K562 (cell line): ENCODE measurements around the gene TTC27. TPM values are rescaled to one million over a fixed set of nuclear protein-coding genes. Genes with fewer than 3 reads are reported as not detected.

ENCODE experiments used
- ARID3A ChIP-seq: IDR thresholded peaks from 2 replicates; pipeline ENCODE4 v1.6.1; 2012; ENCODE audit warnings: low read depth, low read length, improper control_type of control experiment, borderline replicate concordance
- ATF1 ChIP-seq, 2 experiments: fragments of 450-650 bp in 1 of 2; IDR thresholded peaks; 2 replicates each; pipeline ENCODE4 v1.6.1; 2016; ENCODE audit warnings: missing compliant biosample characterization in 1 of 2, missing genetic modification characterization in 1 of 2
- ATF2 ChIP-seq: sonication (generic); formaldehyde crosslinking; IDR thresholded peaks from 2 replicates; pipeline ENCODE4 v1.8.1; 2022; ENCODE audit warnings: missing genetic modification reagents
- EZH2 ChIP-seq: IDR thresholded peaks from 2 replicates; pipeline ENCODE4 v1.6.1; 2012; ENCODE audit warnings: low read depth, mild to moderate bottlenecking, inconsistent platforms, low read length, borderline replicate concordance
- HDAC8 ChIP-seq: fragments of 450-650 bp; IDR thresholded peaks from 2 replicates; pipeline ENCODE4 v1.6.1; 2016; ENCODE audit warnings: mild to moderate bottlenecking, missing genetic modification characterization, moderate library complexity, missing compliant biosample characterization
- HMBOX1 ChIP-seq: sonication (generic); IDR thresholded peaks from 2 replicates; pipeline ENCODE4 v1.6.1; 2016
- LCOR ChIP-seq: sonication (generic); formaldehyde crosslinking; IDR thresholded peaks from 2 replicates; pipeline ENCODE4 v1.8.0; 2022; ENCODE audit warnings: mild to moderate bottlenecking, missing genetic modification reagents
- NUFIP1 ChIP-seq: fragments of 450-650 bp; IDR thresholded peaks from 2 replicates; pipeline ENCODE4 v1.6.1; 2018; ENCODE audit not compliant: partially characterized antibody
- PHF20 ChIP-seq: fragments of 450-650 bp; IDR thresholded peaks from 2 replicates; pipeline ENCODE4 v1.6.1; 2018; ENCODE audit not compliant: partially characterized antibody
- PHF21A ChIP-seq: fragments of 450-650 bp; IDR thresholded peaks from 2 replicates; pipeline ENCODE4 v1.6.1; 2017; ENCODE audit warnings: low read depth, borderline replicate concordance
- RNF2 ChIP-seq: sonication (generic); IDR thresholded peaks from 2 replicates; pipeline ENCODE4 v1.6.1; 2016
- TRIM24 ChIP-seq, 2 experiments: fragments of 450-650 bp; IDR thresholded peaks; 2 replicates each; pipeline ENCODE4 v1.6.1; 2016
- ZBED1 ChIP-seq: IDR thresholded peaks from 2 replicates; pipeline ENCODE4 v1.6.1; 2014
- ZBTB17 ChIP-seq: fragments of 450-650 bp; formaldehyde crosslinking; IDR thresholded peaks from 2 replicates; pipeline ENCODE4 v1.4.0; 2020; ENCODE audit warnings: mild to moderate bottlenecking
- ZBTB7A ChIP-seq: IDR thresholded peaks from 2 replicates; pipeline ENCODE4 v1.6.1; 2011; ENCODE audit warnings: low read depth, mild to moderate bottlenecking, low read length, moderate library complexity, borderline replicate concordance; ENCODE audit not compliant: control insufficient read depth
- ZFP36 ChIP-seq: fragments of 150-350 bp; IDR thresholded peaks from 2 replicates; pipeline ENCODE4 v1.6.1; 2018; ENCODE audit warnings: low read length, low read depth; ENCODE audit not compliant: partially characterized antibody
- ZKSCAN3 ChIP-seq: fragments of 250-450 bp; sonication (Bioruptor Pico); IDR thresholded peaks from 2 replicates; pipeline ENCODE4 v1.4.0; 2020
- ZNF133 ChIP-seq: fragments of 250-450 bp; sonication (Bioruptor Pico); IDR thresholded peaks from 2 replicates; pipeline ENCODE4 v1.4.0; 2020; ENCODE audit warnings: mild to moderate bottlenecking
- ZNF395 ChIP-seq: fragments of 200-800 bp; sonication (Bioruptor generic); IDR thresholded peaks from 2 replicates; pipeline ENCODE4 v1.6.1; 2017; ENCODE audit warnings: missing genetic modification characterization, missing compliant biosample characterization
- ZNF512 ChIP-seq: IDR thresholded peaks from 2 replicates; pipeline ENCODE4 v1.6.1; 2016; ENCODE audit warnings: missing genetic modification characterization, missing compliant biosample characterization
- ZNF584 ChIP-seq: fragments of 200-800 bp; sonication (Bioruptor generic); IDR thresholded peaks from 2 replicates; pipeline ENCODE4 v1.6.1; 2016; ENCODE audit warnings: low read depth, mild to moderate bottlenecking, missing genetic modification characterization, missing compliant biosample characterization
- ZNF76 ChIP-seq: fragments of 250-450 bp; sonication (Bioruptor Pico); IDR thresholded peaks from 2 replicates; pipeline ENCODE4 v1.4.0; 2020; ENCODE audit warnings: mild to moderate bottlenecking, moderate library complexity, borderline replicate concordance
- polyA plus RNA-seq, 8 experiments: library from polyadenylated mRNA; depleted of rRNA in 4 of 8; stranded (reverse) in 5 of 8; unstranded in 3 of 8; fragments of >200 nt; fragmentation: Nextera tagmentation in 2 of 8; fragmentation: Illumina TruSeq in 1 of 8; extraction: Ambion mirVana in 2 of 8; extraction: Trizol in 1 of 8; gene quantifications; 2 replicates each; pipeline versions ENCODE4 v1.2.1 to v1.2.3, GENCODE V29; 2011 to 2014; ENCODE audit warnings: inconsistent platforms in 1 of 8, missing spikeins in 1 of 8
- total RNA-seq, 7 experiments: library from RNA; depleted of rRNA in 6 of 7; stranded (reverse); fragments of >200 nt in 6 of 7; fragmentation: Illumina TruSeq in 2 of 7; extraction: Trizol in 2 of 7; gene quantifications; 2 replicates each; pipeline versions ENCODE4 v1.2.1 to v1.2.3, GENCODE V29; 2011 to 2021; ENCODE audit warnings: low replicate concordance in 1 of 7

TTC27 gene
- total and polyA plus RNA-seq, 9 of the 15 experiments (the other 6 are each of a cell fraction or from before 2014, with no cell fraction given), result 44.3 to 93.4 (median 57.3) TPM

- no peak for TF ChIP-seq ATF2 (CRISPR knock-in tag)
- no peak for TF ChIP-seq ZNF133 (CRISPR knock-in tag)
- TF ChIP-seq PHF20, result no peak
- TF ChIP-seq ATF1 (CRISPR knock-in tag; IDR thresholded peaks at IDR 0.05), result no peak
- TF ChIP-seq ATF1 (tag; IDR thresholded peaks at IDR 0.05), result no peak
- TF ChIP-seq LCOR, result peak; percentile 40; the same call in 1 of the 2 replicates
- no peak for TF ChIP-seq EZH2
- TF ChIP-seq ZBTB17 (CRISPR knock-in tag), result no peak
- TF ChIP-seq ARID3A, result no peak
- TF ChIP-seq PHF21A, result no peak
- TF ChIP-seq ZBTB7A, result no peak
- peak in 1 of 2 experiments; percentile 62; a peak in 2 of 4 replicates for TF ChIP-seq TRIM24 (IDR thresholded peaks at IDR 0.05)
- TF ChIP-seq ZFP36, result no peak
- peak; percentile 52; the same call in 1 of the 2 replicates for TF ChIP-seq HMBOX1
- 0 out of 2 replicates have a peak, but pooled peaks have one; percentile 26 for TF ChIP-seq ZNF584 (CRISPR knock-in tag)
- TF ChIP-seq ZNF512 (tag), result no peak
- peak; percentile 58; the same call in 1 of the 2 replicates for TF ChIP-seq ZNF395 (CRISPR knock-in tag)
- no peak for TF ChIP-seq ZBED1
- no peak for TF ChIP-seq ZNF76 (CRISPR knock-in tag)
- no peak for TF ChIP-seq NUFIP1
- no peak for TF ChIP-seq RNF2
- no peak for TF ChIP-seq ZKSCAN3 (CRISPR knock-in tag)
- TF ChIP-seq HDAC8 (tag), result 0 out of 2 replicates have a peak, but pooled peaks have one; percentile 39
Observed at GRCh38 chr2:32865399-32866068, 237.7 kb downstream of the TTC27 start (continued).
